Measurements from ENCODE around the gene UTS2B.
A peak's percentile ranks its signal among the peaks of the same experiment; 100 is the strongest.

The UTS2B gene

DNA sequence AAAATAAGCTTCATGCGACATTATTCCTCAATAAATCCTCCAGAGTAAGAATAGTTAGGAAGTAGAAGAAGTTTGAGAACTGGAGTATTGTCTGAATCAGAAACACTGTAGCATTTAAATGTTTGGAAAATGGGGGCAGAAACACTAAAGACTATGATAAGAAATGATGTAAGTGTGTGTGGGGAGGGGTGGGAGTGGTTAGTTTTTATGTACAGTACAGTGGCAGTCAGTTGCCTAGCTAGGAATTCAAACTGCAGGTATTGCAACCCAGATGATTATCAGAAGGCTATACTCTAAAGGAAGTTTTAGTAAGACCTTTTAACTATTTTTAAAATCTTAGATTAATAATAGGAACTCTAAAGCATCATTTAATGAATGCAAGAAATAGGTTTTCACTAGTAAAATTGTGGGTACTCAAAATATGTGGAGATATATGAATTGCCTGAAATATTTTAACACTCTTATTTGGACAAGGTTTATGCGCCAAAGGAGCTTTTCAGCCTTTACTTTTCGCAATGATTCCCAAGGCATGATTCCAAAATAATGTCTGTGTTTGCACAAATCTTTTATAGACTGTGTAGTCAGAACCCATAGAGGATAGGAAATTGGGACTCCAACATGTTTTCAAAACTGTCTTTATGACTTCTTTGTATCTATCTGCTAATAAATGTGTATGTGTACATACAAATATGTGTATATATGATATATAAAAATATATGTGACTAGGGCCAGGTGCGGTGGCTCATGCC lies 9.1 kb downstream of the UTS2B start:
- no peak for DNase-seq (ENCODE audit: low spot score)

DNA sequence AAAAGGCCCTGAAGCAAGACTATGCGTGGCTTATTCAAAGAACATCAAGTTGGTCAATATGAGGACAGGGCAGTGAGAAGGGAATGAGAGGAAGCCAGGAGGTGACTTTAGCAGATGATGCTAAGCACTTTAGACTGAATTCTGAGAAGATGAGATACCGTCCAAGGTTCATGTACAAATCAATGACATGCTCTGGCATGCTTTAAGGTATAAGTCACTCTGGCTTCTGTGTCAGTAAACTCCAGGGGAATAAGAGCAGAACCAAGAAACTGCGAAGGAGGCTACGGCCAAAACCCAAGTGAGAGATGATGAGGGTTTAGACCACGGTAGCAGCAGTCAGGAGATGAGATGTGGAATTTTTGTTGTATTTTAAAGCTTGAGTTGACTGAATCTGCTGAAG lies 10.0 kb downstream of the UTS2B start:
- no peak for DNase-seq (ENCODE audit: low spot score)

DNA sequence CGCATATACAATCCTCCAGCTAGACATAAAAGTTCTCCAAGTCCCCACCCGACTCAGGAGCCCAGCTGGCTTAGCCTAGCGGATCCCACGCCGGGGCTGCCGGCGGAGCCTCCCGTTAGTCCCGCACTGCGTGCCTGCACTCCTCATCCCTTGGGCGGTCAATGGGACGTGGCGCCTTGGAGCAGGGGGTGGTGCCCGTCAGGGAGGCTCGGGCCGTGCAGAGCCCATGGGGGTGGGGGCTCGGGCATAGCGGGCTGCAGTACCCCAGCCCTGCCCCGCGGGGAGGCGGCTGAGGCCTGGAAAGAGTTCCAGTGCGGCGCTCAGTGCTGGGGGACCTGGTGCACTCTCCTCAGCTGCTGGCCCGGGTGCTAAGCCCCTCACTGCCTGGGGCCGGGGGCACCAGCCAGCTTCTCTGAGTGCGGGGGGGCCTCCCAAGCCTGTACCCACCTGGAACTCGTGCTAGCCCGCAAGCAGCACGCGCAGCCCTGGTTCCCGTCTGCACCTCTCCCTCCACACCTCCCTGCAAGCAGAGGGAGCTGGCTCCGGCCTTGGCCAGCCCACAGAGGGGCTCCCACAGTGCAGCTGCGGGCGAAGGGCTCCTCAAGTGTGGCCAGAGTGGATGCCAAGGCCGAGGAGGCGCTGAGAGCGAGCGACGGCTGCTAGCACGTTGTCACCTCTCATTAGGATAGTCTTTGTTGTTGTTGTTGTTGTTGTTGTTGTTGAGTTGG lies 13.3 kb downstream of the UTS2B start:
- DNase-seq (ENCODE audit: low spot score), result no peak

- peak; percentile 59 for DNase-seq (ENCODE audit: low spot score)
Observed at GRCh38 chr3:191314109-191314728, 16.1 kb downstream of the UTS2B start.

- DNase-seq (ENCODE audit: low spot score), result no peak
Observed at GRCh38 chr3:191313296-191313695, 17.0 kb downstream of the UTS2B start.

DNA sequence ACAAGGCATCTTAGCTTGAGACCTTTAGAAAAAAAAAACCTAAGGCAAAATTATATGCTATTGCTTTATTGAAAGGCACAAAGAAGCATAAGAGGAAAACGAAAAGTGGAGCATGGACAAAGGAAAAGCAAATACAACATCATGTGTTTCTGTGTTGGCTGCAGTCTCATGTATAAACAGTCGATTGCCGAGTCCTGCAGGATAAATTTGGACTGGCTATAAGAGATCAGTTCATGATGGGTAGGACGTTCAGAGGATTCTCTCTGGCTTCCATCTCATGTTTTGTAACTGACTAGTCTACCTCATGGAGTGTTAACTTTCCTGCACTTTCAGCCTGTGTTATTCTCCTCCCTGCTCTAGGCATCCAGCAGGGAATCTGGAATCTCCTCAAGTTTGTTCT lies 23.0 kb downstream of the UTS2B start:
- DNase-seq (ENCODE audit: low spot score), result no peak

- no peak for DNase-seq (ENCODE audit: low spot score)
Observed at GRCh38 chr3:191306428-191306827, 23.9 kb downstream of the UTS2B start.

DNA sequence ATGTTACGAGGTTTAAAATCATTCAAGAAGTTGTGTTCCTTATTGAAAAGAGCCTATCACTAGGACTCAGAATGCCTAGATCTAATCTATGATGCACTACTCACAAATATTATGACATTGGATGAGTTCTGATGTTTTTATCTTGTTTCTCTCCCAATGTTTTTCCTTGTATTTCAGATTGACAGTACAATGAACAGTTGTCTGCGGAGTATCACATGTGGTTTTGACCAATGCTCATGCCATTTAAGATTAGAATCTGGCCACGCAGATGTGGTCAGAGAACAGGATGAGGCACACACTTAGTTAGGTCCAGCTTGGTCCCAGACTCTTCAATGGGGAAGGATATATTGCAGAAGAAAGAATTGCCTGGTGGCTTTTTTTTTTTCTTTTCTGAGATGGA lies 26.7 kb downstream of the UTS2B start:
- no peak for DNase-seq (ENCODE audit: low spot score)

- DNase-seq (ENCODE audit: low spot score), result no peak
Observed at GRCh38 chr3:191302451-191302850, 27.9 kb downstream of the UTS2B start.

DNA sequence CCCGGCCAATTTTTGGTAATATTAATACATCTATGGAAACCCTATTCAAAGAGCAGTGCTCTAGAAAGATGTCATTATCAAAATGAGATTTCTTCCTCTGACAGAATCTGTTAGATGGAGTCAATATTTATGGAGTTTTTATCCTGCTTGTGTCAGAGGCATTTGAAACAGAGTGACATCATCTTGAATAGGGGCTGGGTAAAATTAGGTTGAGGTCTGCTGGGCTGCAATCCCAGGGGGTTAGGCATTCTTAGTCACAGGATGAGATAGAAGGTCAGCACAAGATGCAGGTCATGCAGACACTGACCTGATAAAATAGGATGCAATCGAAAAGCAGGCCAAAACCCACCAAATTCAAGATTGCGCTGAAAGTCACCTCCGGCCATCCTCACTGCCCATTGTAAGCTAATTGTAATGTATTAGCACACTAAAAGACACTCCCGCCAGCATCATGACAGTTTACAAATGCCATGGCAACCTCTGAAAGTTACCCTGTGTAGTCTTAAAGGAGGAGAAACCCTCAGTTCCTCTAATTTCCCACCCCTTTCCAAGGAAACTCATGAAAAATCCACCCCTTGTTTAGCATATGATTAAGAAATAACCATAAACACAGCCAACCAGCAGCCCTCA lies 28.4 kb downstream of the UTS2B start:
- DNase-seq (ENCODE audit: low spot score), result no peak

DNA sequence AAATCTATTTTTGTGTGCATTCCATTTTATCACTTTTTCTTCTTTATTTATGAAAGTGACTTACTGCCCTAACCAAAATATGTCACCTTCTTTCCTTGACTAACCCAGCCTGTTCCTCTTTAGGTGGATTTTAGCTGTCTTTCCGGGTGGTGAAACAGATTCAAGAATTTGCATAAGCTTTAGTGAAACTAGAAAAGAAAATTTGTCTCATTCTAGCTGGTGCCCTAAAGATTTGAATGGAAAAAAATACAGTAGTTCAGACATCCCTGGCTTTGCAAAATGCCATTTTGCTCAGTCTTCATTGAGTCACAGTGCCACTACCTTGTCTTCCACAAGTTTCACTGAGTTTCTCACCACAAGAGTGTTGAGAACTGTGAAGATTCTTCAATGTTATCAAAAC lies 29.3 kb downstream of the UTS2B start:
- no peak for DNase-seq (ENCODE audit: low spot score)

DNA sequence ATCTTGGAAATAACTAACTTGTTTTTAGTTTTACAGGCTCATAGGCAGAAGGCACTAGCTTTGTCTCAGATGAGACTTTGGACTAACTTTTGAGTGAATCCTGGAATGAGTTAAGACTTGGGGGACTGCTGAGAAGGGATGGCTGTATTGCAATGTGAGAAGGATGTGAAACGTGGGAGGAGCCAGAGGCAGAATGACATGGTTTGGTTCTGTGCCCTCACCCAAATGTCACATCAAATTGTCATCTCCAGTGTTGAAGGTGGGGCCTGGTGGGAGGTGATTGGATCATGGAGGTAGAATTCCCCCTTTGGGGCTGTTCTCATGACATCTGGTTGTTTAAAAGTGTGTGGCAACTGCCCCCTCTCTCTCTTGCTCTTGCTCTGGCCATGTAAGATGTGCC lies 29.9 kb downstream of the UTS2B start:
- no peak for DNase-seq (ENCODE audit: low spot score)

- no peak for DNase-seq (ENCODE audit: low spot score)
Observed at GRCh38 chr3:191298846-191299245, 31.5 kb downstream of the UTS2B start.

GRCh38 chr3:191296041-191296541 lies 34.2 kb downstream of the UTS2B start:
- DNase-seq (ENCODE audit: low spot score), result no peak

GRCh38 chr3:191294291-191294690 lies 36.0 kb downstream of the UTS2B start:
- no peak for DNase-seq (ENCODE audit: low spot score)

- no peak for DNase-seq (ENCODE audit: low spot score)
Observed at GRCh38 chr3:191292243-191293015, 37.9 kb downstream of the UTS2B start.

- DNase-seq (ENCODE audit: low spot score), result no peak
Observed at GRCh38 chr3:191290311-191291025, 39.9 kb downstream of the UTS2B start.

DNA sequence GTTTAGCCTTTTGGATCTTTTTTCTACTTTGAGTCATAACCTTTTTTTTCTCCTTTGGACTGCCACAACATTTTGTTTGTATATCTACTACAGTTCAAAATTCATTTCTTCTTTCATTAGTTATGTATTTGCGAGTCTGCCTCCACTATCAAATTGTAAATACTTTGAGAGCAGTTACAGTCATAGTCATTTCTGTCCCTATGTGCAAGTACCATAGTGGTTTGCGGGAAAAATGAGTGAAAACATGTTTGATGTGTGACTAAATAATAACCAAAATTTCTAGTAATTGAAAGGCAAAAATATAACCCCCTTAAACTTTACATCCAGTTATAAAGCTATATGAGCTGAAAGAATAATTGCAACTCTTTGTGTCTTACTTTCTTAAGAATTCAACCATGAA lies 46.9 kb downstream of the UTS2B start:
- DNase-seq (ENCODE audit: low spot score), result no peak

GRCh38 chr3:191282251-191283185 lies 47.8 kb downstream of the UTS2B start:
- no peak for DNase-seq (ENCODE audit: low spot score)

GRCh38 chr3:191280882-191281281 lies 49.4 kb downstream of the UTS2B start:
- no peak for DNase-seq (ENCODE audit: low spot score)

Measured in HuH-7.5 (cell line).